GM12875 (cell line): ENCODE measurements around the gene DRAM1.

Experiments used
- H3K4me3 ChIP-seq: one replicate; pipeline ENCODE4 v1.5.1; 2011; ENCODE audit warnings: low read depth, low read length, control low read depth
- CTCF ChIP-seq: IDR thresholded peaks from 2 replicates; pipeline ENCODE4 v1.5.1; 2011; ENCODE audit warnings: low read depth, mild to moderate bottlenecking, control low read depth, inconsistent platforms, low read length, moderate library complexity, borderline replicate concordance; ENCODE audit not compliant: insufficient read depth

The DRAM1 gene

GRCh38 chr12:101876861-101877805, at the start of gene DRAM1:
TSS of gene DRAM1 (plus strand) at chr12:101877580. CDS start at chr12:101877790, 210 bp downstream.
- peak; percentile 37 for TF ChIP-seq CTCF
- H3K4me3 ChIP-seq = peak within 1 kb of the TSS; percentile 92

- no peak for TF ChIP-seq CTCF
- H3K4me3 ChIP-seq = no peak overlapping the region
Measured at GRCh38 chr12:101828463-101829196, 48.8 kb upstream of the DRAM1 start.

- H3K4me3 ChIP-seq = peak overlapping the region; percentile 94
- no peak for TF ChIP-seq CTCF
Measured at GRCh38 chr12:101829639-101830366, 47.6 kb upstream of the DRAM1 start.

- peak within 1 kb of the TSS; percentile 94 for H3K4me3 ChIP-seq
- TF ChIP-seq CTCF = peak; percentile 82
Measured at GRCh38 chr12:101830367-101831325, 46.7 kb upstream of the DRAM1 start, which contains the start of gene GNPTAB. TSS of gene GNPTAB (minus strand) at chr12:101830959. CDS start at chr12:101830675, 284 bp downstream.

GRCh38 chr12:101832030-101832429, 45.4 kb upstream of the DRAM1 start:
- TF ChIP-seq CTCF = no peak
- H3K4me3 ChIP-seq = no peak overlapping the region

- TF ChIP-seq CTCF = no peak
Measured at GRCh38 chr12:101838628-101839323, 38.6 kb upstream of the DRAM1 start.

More at GRCh38 chr12:101838628-101839323, 38.6 kb upstream of the DRAM1 start:
- H3K4me3 ChIP-seq = no peak overlapping the region
